ENCODE data around the gene FADS6. TPM values are rescaled to one million over a fixed set of nuclear protein-coding genes. Genes with fewer than 3 reads are reported as not detected.
"Not testable (repeated sequence)": the region's sequence is repeated elsewhere in the genome, so short reads cannot be mapped to it uniquely, and the experiment has no call there.

The FADS6 gene
- total RNA-seq, 2 experiments from 2014 or later, result not detected

- peaks cover 27% of the 10 kb centered on the region for H3K27me3 Mint-ChIP-seq
- no peak overlapping the region for H3K27ac Mint-ChIP-seq
- H3K4me3 Mint-ChIP-seq, result no peak overlapping the region
- no peak for DNase-seq
- POLR2A ChIA-PET, result no interaction called here
- H3K36me3 Mint-ChIP-seq, result no peaks in the 10 kb centered on the region
- no peaks in the 10 kb centered on the region for H3K9me3 Mint-ChIP-seq
- no peaks in the 10 kb centered on the region for H3K4me1 Mint-ChIP-seq (ENCODE audit: low read depth)
- CTCF ChIA-PET, result interaction anchor here (11.6 kb wide), 1 partner anchor 39 kb away, joined by 195 read pairs; no protein-coding TSS in a partner anchor
- intact Hi-C loops (cut with micrococcal nuclease), result no loop called here
Observed at GRCh38 chr17:74918906-74919305, 25.5 kb upstream of the FADS6 start.

GRCh38 chr17:74917430-74917829 lies 24.0 kb upstream of the FADS6 start:
- H3K36me3 Mint-ChIP-seq, result no peaks in the 10 kb centered on the region
- ChIA-PET POLR2A (no interaction called here), CTCF (no interaction called here)
- no peaks in the 10 kb centered on the region for H3K4me1 Mint-ChIP-seq (ENCODE audit: low read depth)
- DNase-seq, result no peak
- no peak overlapping the region for H3K27ac Mint-ChIP-seq
- no peak overlapping the region for H3K4me3 Mint-ChIP-seq
- no peaks in the 10 kb centered on the region for H3K9me3 Mint-ChIP-seq
- peaks cover 23% of the 10 kb centered on the region for H3K27me3 Mint-ChIP-seq
- intact Hi-C loops (cut with micrococcal nuclease), result no loop called here

- Mint-ChIP-seq H3K27ac (no peak overlapping the region), H3K9me3 (no peaks in the 10 kb centered on the region), H3K4me3 (no peak overlapping the region), H3K27me3 (peaks cover 19% of the 10 kb centered on the region), H3K4me1 (ENCODE audit: low read depth) (no peaks in the 10 kb centered on the region), H3K36me3 (no peaks in the 10 kb centered on the region)
- CTCF ChIA-PET, result no interaction called here
- intact Hi-C loops (cut with micrococcal nuclease), result no loop called here
- POLR2A ChIA-PET, result no interaction called here
- no peak for DNase-seq
Observed at GRCh38 chr17:74916851-74917199, 23.4 kb upstream of the FADS6 start.

GRCh38 chr17:74916136-74916850 lies 22.9 kb upstream of the FADS6 start:
- no peak for DNase-seq
- intact Hi-C loops (cut with micrococcal nuclease), result no loop called here
- Mint-ChIP-seq H3K9me3 (no peaks in the 10 kb centered on the region), H3K27ac (no peak overlapping the region), H3K4me1 (ENCODE audit: low read depth) (no peaks in the 10 kb centered on the region), H3K27me3 (peaks cover 17% of the 10 kb centered on the region), H3K4me3 (no peak overlapping the region), H3K36me3 (no peaks in the 10 kb centered on the region)
- CTCF ChIA-PET, result no interaction called here
- POLR2A ChIA-PET, result no interaction called here

- H3K4me1 Mint-ChIP-seq (ENCODE audit: low read depth); POLR2A ChIA-PET; H3K4me3 Mint-ChIP-seq; H3K27ac Mint-ChIP-seq; intact Hi-C loops (cut with micrococcal nuclease); H3K9me3 Mint-ChIP-seq; CTCF ChIA-PET; H3K36me3 Mint-ChIP-seq; DNase-seq; H3K27me3 Mint-ChIP-seq: not testable (repeated sequence)
Observed at GRCh38 chr17:74911423-74911822, 18.0 kb upstream of the FADS6 start.

- H3K27ac Mint-ChIP-seq; H3K36me3 Mint-ChIP-seq; intact Hi-C loops (cut with micrococcal nuclease); CTCF ChIA-PET; DNase-seq; H3K27me3 Mint-ChIP-seq; H3K4me1 Mint-ChIP-seq (ENCODE audit: low read depth); H3K4me3 Mint-ChIP-seq; H3K9me3 Mint-ChIP-seq; POLR2A ChIA-PET: not testable (repeated sequence)
Observed at GRCh38 chr17:74909097-74909496, 15.7 kb upstream of the FADS6 start.

- intact Hi-C loops (cut with micrococcal nuclease), result no loop called here
- Mint-ChIP-seq H3K4me3 (no peak overlapping the region), H3K9me3 (no peaks in the 10 kb centered on the region), H3K27ac (no peak overlapping the region), H3K36me3 (no peaks in the 10 kb centered on the region), H3K27me3 (peaks cover 1% of the 10 kb centered on the region), H3K4me1 (ENCODE audit: low read depth) (peaks cover 3% of the 10 kb centered on the region)
- no peak for DNase-seq
- POLR2A ChIA-PET, result no interaction called here
- CTCF ChIA-PET, result interaction anchor here (1.0 kb wide), 1 partner anchor 51 kb away, joined by 3 read pairs; no protein-coding TSS in a partner anchor
Observed at GRCh38 chr17:74907012-74907411, 13.6 kb upstream of the FADS6 start.

GRCh38 chr17:74906214-74906793 lies 12.9 kb upstream of the FADS6 start:
- POLR2A ChIA-PET; DNase-seq; H3K36me3 Mint-ChIP-seq; H3K27me3 Mint-ChIP-seq; H3K4me3 Mint-ChIP-seq; H3K9me3 Mint-ChIP-seq; H3K27ac Mint-ChIP-seq; H3K4me1 Mint-ChIP-seq (ENCODE audit: low read depth); intact Hi-C loops (cut with micrococcal nuclease): not testable (repeated sequence)
- CTCF ChIA-PET, result interaction anchor here (1.0 kb wide), 1 partner anchor 52 kb away, joined by 3 read pairs; no protein-coding TSS in a partner anchor

GRCh38 chr17:74904687-74905409 lies 11.4 kb upstream of the FADS6 start:
- CTCF ChIA-PET, result no interaction called here
- H3K27ac Mint-ChIP-seq, result peak overlapping the region; percentile 28
- no peak overlapping the region for H3K4me3 Mint-ChIP-seq
- POLR2A ChIA-PET, result no interaction called here
- peaks cover 5% of the 10 kb centered on the region for H3K27me3 Mint-ChIP-seq
- DNase-seq, result peak; percentile 32
- no peaks in the 10 kb centered on the region for H3K9me3 Mint-ChIP-seq
- no peaks in the 10 kb centered on the region for H3K36me3 Mint-ChIP-seq
- peaks cover 3% of the 10 kb centered on the region for H3K4me1 Mint-ChIP-seq (ENCODE audit: low read depth)
- intact Hi-C loops (cut with micrococcal nuclease), result no loop called here

- peaks cover 4% of the 10 kb centered on the region for H3K27me3 Mint-ChIP-seq
- DNase-seq, result no peak
- intact Hi-C loops (cut with micrococcal nuclease), result no loop called here
- H3K4me3 Mint-ChIP-seq, result no peak overlapping the region
- H3K9me3 Mint-ChIP-seq, result no peaks in the 10 kb centered on the region
- peaks cover 3% of the 10 kb centered on the region for H3K4me1 Mint-ChIP-seq (ENCODE audit: low read depth)
- ChIA-PET POLR2A (no interaction called here), CTCF (no interaction called here)
- H3K27ac Mint-ChIP-seq, result no peak overlapping the region
- no peaks in the 10 kb centered on the region for H3K36me3 Mint-ChIP-seq
Observed at GRCh38 chr17:74903671-74904070, 10.2 kb upstream of the FADS6 start.

- no peaks in the 10 kb centered on the region for H3K9me3 Mint-ChIP-seq
- intact Hi-C loops (cut with micrococcal nuclease), result no loop called here
- ChIA-PET POLR2A (no interaction called here), CTCF (interaction anchor here (0.6 to 0.8 kb wide), 2 partner anchors 55 to 188 kb away, joined by 3 to 4 read pairs; no protein-coding TSS in a partner anchor)
- H3K36me3 Mint-ChIP-seq, result no peaks in the 10 kb centered on the region
- H3K27ac Mint-ChIP-seq, result no peak overlapping the region
- peaks cover 3% of the 10 kb centered on the region for H3K4me1 Mint-ChIP-seq (ENCODE audit: low read depth)
- peaks cover 4% of the 10 kb centered on the region for H3K27me3 Mint-ChIP-seq
- no peak for DNase-seq
- no peak overlapping the region for H3K4me3 Mint-ChIP-seq
Observed at GRCh38 chr17:74903034-74903433, 9.6 kb upstream of the FADS6 start.

GRCh38 chr17:74901353-74902135 lies 8.1 kb upstream of the FADS6 start:
- Mint-ChIP-seq H3K27ac (no peak overlapping the region), H3K9me3 (no peaks in the 10 kb centered on the region), H3K4me3 (no peak overlapping the region), H3K27me3 (peaks cover 4% of the 10 kb centered on the region), H3K4me1 (ENCODE audit: low read depth) (peaks cover 3% of the 10 kb centered on the region), H3K36me3 (no peaks in the 10 kb centered on the region)
- no peak for DNase-seq
- intact Hi-C loops (cut with micrococcal nuclease), result no loop called here
- CTCF ChIA-PET, result no interaction called here
- POLR2A ChIA-PET, result no interaction called here

All from activated CD4-positive, alpha-beta memory T cell treated with anti-CD3 and anti-CD28 coated beads for 36 hours (primary cell).